ENCODE results near the gene AS3MT. TPM values are rescaled to one million over a fixed set of nuclear protein-coding genes. Genes with fewer than 3 reads are reported as not detected.
"Not testable (repeated sequence)": the region's sequence is repeated elsewhere in the genome, so short reads cannot be mapped to it uniquely, and the experiment has no call there.

The AS3MT gene
- total and polyA plus RNA-seq, 11 donors = 5.2 to 42.2 (median 15.8) TPM

DNA sequence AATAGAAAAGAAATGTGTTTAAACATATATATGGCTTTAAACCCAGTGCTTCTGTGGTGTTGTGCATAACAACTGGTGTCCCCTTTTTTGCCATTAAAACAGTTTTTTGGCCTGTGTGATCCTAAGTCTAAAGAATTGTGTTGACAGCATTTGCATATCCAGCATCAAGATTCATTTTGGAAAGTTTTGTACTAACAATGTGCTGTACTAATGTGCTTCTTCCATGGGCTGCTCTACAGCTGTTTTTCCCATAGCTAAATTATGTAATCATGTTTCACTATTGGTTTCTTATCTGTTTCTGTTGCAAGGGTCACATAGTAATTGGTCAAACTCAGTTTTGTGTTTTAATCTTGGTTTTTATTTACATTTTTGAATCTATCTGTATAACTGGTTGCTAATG lies 54.3 kb downstream of the AS3MT start:
- Histone ChIP-seq H3K9me3 (no peaks in the 10 kb centered on the region), H3K36me3 (peaks cover 0 to 13% (median 0%) of the 10 kb centered on the region in 9 donors), H3K27ac (no peak overlapping the region), H3K4me1 (peaks cover 0 to 45% (median 28%) of the 10 kb centered on the region in 12 donors), H3K27me3 (no peaks in the 10 kb centered on the region), H3K4me3 (no peak overlapping the region)
- no peak for TF ChIP-seq POLR2A (IDR thresholded peaks at IDR 0.05)
- TF ChIP-seq, protein P1, sequence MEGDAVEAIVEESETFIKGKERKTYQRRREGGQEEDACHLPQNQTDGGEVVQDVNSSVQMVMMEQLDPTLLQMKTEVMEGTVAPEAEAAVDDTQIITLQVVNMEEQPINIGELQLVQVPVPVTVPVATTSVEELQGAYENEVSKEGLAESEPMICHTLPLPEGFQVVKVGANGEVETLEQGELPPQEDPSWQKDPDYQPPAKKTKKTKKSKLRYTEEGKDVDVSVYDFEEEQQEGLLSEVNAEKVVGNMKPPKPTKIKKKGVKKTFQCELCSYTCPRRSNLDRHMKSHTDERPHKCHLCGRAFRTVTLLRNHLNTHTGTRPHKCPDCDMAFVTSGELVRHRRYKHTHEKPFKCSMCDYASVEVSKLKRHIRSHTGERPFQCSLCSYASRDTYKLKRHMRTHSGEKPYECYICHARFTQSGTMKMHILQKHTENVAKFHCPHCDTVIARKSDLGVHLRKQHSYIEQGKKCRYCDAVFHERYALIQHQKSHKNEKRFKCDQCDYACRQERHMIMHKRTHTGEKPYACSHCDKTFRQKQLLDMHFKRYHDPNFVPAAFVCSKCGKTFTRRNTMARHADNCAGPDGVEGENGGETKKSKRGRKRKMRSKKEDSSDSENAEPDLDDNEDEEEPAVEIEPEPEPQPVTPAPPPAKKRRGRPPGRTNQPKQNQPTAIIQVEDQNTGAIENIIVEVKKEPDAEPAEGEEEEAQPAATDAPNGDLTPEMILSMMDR (IDR thresholded peaks at IDR 0.05) = no peak
- ATAC-seq = no peak
- DNase-seq = no peak
- intact Hi-C loops (cut with DNase I) = loop anchor here in 1 of 10 donors (5.0 kb wide), 1 partner anchor 129 kb away; no protein-coding TSS in a partner anchor

GRCh38 chr10:102926842-102927241 lies 57.6 kb downstream of the AS3MT start:
- Histone ChIP-seq H3K27ac (no peak overlapping the region), H3K36me3 (peaks cover 0 to 13% (median 0%) of the 10 kb centered on the region in 9 donors), H3K27me3 (no peaks in the 10 kb centered on the region), H3K4me1 (peaks cover 0 to 20% (median 4%) of the 10 kb centered on the region in 12 donors), H3K9me3 (peaks cover 0 to 1% (median 0%) of the 10 kb centered on the region in 12 donors), H3K4me3 (no peak overlapping the region)
- ATAC-seq (no peak), DNase-seq (no peak)
- WGBS, 4 donors = 91 to 95% (median 93%) methylated on average over 6 of the region's 6 CpGs
- TF ChIP-seq POLR2A (IDR thresholded peaks at IDR 0.05) = no peak
- TF ChIP-seq, protein P1 (IDR thresholded peaks at IDR 0.05) = no peak
- intact Hi-C loops (cut with DNase I) = no loop called here

- Histone ChIP-seq H3K36me3 (peaks cover 0 to 13% (median 0%) of the 10 kb centered on the region in 9 donors), H3K9me3 (peaks cover 0 to 7% (median 0%) of the 10 kb centered on the region in 12 donors), H3K4me1 (peaks cover 0 to 15% (median 3%) of the 10 kb centered on the region in 12 donors), H3K27me3 (no peaks in the 10 kb centered on the region), H3K4me3 (no peak overlapping the region), H3K27ac (no peak overlapping the region)
- TF ChIP-seq, protein P1 (IDR thresholded peaks at IDR 0.05) = no peak
- intact Hi-C loops (cut with DNase I) = no loop called here
- WGBS, 4 donors = 83 to 92% (median 89%) methylated on average over 12 of the region's 12 CpGs
- no peak for DNase-seq
- ATAC-seq = no peak
These were observed 58.2 kb downstream of the AS3MT start for GRCh38 chr10:102927311-102928010.

GRCh38 chr10:102928442-102928841 lies 59.2 kb downstream of the AS3MT start:
- H3K27ac ChIP-seq; H3K4me1 ChIP-seq; ATAC-seq; intact Hi-C loops (cut with DNase I); H3K27me3 ChIP-seq; H3K9me3 ChIP-seq; DNase-seq; H3K4me3 ChIP-seq: not testable (repeated sequence)
- H3K36me3 ChIP-seq = peaks cover 0 to 13% (median 0%) of the 10 kb centered on the region in 9 donors
- WGBS, 4 donors = 95 to 98% (median 96%) methylated on average over 5 of the region's 5 CpGs

Data from heart left ventricle (tissue), 16 donors.